NCI-H1436 (cell line): ENCODE results near the gene HSF5.
"Not testable (repeated sequence)": the region's sequence is repeated elsewhere in the genome, so short reads cannot be mapped to it uniquely, and the experiment has no call there.

Source experiments
- DNase-seq: peaks from one replicate; lab custom pipeline; 2025; lab: John Stamatoyannopoulos, UW

HSF5 gene

DNA sequence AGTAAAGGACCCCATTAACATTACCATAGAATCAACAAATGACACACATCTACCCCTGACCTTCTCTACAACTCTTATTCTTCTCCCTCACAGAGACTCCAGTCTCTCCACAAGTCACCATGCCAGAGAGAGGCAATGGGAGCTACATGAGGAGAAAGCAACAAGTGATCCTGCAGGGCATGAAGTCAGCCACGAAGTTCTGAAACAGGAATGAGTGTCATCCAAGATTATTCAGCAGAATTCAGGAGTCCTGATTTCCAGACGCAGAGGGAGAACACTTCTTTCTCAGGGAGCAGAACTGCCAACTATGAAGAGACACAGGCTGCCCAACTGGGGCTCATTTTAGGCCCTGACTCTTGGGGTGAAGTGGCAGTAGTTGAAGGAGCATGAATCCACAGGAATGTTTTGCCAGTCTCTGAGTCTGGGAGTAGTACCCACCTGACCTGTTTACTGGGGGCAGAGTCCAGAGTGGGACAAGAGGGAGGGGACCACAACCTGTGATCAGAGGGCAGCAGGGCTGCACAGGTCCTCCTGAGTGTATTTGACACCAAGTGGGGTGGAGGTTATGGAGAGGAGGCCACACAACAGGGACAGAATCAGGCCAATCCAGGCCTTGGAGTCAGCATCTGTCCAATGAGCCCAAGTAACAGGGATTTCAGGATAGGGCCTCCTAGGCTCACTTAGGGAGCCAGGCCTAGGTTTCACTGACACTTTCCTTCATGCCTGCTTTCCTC, 28.6 kb upstream of the HSF5 start:
- DNase-seq: no peak

DNA sequence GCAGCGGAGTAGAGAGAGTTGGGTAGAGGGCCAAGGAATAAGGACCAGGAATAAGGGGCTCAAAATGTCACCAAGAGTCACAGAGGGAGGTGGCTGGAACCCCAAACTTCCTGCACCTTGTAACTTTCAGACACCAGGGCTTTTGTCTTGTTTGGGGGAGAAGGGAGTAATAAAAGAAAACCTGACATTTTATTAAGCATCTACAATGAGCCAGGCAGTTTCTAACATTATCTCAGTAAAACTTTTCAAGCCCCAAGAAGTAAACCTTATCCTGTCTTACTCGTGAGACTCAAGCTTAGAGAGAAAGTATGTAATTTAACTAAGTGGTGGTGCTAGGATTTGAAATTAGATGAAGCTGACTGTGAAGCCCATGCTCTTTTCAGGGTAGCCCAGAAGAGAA, 27.1 kb upstream of the HSF5 start:
- DNase-seq: no peak

DNA sequence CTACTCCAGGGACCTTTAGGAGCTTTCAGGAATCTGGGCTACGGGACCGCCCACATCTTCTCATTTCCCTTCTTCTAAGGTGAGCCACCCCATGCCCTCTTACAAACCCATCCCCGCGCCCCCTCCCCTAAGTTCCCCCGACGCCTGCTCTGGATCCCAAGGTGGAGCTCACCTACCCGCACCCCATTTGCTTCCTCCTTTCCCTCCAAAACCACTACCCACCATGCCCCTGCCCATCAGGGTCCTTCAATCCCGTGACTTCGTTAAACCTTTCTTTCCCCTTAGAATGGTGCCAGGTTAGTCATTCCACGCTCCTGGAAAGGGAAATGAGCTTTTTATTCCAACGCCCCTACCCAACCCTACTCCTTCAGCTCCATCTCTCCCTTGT, 26.6 kb upstream of the HSF5 start:
- DNase-seq: no peak

DNA sequence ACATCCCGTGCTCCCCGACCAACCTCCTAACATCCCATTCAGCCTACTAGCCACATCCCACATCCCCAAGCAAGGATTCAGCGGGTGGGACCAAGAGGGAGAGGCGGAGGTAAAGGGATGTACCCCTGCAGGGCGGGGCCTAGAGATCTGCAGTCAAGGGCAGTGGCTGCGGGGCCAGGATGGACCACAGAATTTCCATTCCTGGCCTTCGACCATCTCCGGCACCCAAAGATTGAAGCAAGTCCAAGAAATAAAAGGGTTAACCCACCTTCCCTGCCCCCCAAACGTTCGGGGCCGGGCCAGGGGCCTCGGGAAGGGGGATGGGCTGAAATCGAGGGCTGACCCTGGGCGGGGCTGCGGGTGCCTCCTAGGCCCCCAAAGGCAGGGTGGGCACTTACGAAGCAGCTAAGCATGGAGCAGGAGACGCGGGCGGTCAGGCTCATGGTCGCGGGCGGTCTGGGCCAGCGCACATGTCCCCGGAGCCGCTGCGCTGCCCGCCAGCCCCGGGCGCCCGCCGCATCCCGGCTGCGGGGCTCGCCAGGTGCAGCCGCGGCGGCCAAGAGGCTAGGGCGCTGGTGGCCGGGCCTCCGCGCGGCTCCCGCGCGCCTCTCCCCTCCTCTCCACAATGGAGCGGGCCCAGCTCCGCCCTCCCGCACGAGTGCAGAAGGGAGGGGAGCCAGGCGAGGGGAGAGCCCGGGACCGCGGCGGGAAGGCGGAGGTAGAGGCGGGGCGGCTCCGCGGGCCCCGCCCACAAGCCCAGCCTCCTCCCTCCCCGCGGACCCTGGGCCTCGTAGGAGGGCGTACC, 26.0 kb upstream of the HSF5 start, which contains the start of gene MTMR4:
TSS of gene MTMR4 (minus strand) at position 674 of the 805 bp plus-strand sequence. CDS start at position 443, 231 bp downstream.
- peak; percentile 94 for DNase-seq

DNA sequence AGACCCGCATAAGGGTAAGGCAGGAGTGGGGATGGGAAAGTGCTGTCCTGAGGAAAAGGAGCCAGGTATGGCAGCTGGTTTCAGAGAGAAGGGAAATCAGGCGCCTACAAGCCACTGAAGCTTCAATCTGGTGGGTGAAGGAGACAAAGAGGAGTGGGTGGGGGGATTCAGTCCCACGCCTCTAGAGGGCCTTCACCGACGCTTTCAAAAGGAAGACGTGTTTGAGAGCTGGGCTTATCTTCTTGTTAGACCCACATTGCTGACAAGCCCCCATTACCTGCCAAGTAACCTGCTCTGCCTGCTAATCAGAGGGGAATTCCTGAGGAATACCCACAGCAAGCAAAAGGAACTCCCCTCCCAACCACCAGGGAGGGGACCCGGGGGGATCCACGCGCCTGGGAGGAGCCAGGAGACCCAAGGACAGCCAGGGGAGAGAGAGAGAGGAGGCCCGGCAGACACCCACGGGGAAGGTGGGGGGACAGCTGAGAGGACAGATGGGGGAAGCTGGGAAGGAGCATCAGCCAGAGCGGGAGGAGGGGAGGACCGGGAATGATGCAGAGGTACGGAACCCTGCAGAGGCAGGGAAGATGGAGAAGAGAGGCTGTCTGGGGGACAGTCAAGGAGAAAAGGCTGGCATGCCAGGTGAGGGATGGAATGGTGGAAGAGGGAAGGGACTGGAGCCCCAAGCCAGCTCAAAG, 25.2 kb upstream of the HSF5 start:
- DNase-seq: no peak

DNA sequence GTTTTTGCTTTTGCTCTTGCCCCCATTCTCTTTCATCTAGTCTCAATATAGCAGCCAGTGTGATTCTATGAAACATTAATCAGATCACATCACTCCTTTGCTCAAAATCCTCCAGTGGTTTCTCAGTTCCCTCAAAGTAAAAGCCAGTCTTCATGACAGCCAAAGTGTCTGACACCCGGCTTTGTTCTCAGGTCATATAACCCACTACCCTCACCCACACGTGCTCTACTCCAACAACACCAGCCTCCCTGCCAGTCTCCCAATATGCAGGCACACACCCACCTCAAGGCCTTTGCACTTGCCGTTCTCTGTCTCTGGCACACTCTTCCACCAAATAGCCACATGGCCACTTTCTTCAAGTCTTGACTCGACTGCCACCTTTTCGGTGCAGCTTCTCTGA, 21.9 kb upstream of the HSF5 start:
- DNase-seq: no peak

DNA sequence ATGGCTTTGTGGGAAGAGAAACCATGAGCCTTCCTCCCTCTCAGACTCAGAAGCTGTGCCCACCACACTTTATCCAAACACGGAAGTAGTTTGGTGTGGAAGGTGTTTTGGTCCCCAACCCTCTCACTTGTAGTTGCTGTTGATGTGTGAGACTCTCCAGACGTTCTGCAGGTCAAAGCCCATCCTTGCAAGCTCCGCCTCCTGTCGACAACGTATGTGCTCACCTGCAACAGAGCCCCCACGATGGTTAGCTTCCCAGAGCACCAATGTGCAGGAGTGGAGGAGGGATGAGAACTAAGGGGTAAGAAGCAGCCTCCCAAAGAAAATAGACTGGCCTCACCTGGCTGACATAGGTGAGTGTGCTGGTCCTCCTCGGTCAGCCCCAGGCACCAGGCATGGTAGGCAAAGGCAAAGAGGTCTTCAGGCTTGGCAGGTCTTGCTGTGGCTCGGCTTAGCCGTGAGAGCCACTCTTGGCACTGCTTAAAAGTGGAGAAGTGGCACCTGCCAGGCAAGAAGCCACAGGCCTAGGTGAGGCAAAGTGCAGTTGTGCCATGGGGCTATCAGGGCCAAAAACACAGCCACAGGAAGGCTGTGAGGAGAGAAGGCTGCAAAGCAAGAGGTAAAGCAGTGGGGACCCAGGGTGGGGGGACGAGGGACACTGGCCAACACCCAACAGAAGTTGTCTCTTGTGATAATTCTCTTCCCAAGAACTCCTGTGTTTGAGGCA, 20.3 kb upstream of the HSF5 start:
- DNase-seq: no peak

DNA sequence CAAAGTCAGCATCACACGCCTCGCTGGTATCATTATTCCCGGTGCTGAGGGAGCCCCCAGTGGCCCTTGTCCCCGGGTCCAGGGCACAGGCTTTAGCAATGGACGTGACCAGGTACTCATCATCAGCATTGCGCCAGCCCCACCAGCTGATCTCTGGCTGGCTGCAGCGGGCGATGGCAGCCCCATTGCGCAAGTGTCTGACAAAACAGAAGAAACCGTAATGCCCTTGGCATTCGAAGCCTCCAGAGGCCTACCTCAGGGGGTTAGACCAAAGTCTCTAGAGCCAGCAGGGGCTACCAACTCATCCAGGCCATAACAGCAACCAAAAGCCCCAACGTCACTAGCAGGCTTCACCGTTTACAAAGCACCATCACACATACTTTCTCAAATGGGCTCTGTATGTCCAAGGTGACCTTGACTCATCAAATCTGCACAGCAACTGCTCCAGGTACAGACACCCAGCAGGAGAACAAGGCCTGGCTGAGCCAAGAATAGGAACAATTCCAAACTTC, 19.0 kb upstream of the HSF5 start:
- DNase-seq: no peak

DNA sequence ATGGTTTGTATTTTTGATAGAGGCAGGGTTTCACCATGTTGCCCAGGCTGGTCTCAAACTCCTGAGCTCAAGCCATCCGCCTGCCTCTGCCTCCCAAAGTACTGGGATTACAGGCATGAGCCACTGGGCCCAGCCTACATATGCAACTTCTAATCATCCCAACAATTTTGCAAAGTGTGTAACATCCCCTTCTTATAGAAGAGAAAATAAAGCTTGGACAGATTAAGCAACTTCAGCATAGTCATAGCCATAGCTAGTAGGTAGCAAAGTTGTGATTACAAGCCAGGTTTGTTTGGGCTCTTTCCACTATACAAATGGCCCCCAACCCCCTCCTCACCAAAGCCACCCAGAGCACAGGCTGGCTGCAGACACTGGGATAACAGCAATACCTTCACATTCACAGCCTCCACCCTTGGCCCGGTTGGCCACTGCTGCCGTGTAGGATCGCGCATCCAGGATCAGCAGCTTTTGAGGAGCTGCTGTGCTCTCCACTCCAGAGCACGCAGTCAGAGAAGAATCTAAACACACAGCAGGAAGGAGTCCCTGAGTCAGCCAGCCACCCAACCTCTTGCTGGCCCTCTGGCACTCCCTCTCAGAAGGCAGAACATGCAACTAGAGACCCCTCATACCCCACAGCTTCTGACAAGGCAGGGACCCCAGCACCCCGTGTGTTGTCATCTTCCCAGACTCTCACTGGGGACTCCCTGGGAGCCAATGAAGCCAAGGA, 18.3 kb upstream of the HSF5 start:
- DNase-seq: no peak

DNA sequence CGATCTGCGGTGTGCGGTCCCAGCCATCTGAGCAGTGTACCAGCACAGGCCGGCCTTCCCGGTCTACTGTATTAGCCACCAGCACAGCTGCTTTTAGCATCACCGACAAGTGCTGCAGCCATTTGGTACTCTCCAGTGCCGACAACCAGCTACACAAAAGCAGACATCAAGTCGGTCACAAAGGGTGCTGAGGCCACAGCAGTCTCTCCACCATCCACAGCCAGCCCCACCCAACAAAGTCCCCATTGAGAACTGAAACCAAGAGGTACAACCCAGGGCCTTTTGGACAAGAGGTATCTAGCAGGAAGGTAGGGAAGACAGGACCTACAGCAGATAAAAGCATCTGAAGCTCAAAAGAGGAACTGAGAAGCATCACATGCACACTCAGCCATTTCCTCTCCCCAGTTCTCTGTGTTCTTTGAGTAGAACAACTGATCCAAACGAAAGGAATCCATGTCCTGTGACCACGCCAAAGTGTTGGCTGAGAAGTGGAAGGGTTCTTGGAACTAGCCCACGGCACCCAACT, 16.7 kb upstream of the HSF5 start:
- DNase-seq: no peak

DNA sequence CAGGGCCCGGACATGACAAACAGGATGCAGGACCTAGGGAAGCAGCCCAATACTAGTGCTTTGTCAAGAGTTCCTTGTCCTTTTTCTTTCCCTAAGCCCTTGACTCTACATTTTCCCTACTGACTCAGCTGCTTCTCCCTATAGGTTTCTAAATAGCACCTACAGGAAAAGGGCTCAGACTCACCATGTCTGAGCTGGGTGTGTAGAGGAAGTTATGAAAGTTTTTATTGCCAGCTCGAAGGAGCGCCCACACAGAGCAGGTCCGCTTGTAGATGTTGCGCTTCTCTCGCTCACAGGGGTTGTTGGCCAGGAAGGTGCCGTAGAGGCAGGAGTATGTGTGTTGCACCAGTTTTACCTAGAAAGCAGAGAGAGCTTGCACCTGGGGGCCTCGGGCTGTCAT, 15.7 kb upstream of the HSF5 start:
- no peak for DNase-seq

DNA sequence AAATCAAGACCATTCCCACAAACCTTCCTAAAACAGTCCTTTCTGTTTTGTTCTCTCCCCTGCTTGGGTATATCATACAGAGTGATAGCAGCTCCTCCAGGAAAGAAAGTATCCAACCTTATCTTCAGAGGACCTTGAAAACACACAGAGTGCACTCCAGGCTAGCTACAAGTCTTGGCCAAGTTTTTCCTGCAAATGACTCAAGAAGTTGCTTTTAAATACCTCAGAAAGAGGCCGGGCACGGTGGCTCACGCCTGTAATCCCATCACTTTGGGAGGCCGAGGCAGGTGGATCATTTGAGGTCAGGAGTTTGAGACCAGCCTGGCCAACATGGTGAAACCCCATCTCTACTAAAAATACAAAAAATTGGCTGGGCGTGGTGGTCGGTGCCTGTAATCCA, 14.9 kb upstream of the HSF5 start:
- DNase-seq: not testable (repeated sequence)

DNA sequence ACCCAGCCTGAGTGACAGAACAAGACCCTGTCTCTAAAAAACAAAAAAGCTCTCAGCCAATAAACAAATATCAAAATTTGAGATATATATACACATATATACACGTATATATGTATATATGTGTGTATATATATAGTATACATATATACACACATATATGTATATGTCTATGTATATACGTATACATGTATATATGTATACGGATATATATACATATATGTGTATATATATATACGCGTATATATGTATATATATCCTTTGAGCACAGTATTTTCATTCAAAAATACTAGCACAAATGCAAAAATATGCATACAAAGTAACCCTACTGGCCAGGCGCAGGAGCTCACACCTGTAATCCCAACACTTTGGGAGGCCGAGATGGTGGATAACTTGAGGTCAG, 13.2 kb upstream of the HSF5 start:
- DNase-seq: no peak

DNA sequence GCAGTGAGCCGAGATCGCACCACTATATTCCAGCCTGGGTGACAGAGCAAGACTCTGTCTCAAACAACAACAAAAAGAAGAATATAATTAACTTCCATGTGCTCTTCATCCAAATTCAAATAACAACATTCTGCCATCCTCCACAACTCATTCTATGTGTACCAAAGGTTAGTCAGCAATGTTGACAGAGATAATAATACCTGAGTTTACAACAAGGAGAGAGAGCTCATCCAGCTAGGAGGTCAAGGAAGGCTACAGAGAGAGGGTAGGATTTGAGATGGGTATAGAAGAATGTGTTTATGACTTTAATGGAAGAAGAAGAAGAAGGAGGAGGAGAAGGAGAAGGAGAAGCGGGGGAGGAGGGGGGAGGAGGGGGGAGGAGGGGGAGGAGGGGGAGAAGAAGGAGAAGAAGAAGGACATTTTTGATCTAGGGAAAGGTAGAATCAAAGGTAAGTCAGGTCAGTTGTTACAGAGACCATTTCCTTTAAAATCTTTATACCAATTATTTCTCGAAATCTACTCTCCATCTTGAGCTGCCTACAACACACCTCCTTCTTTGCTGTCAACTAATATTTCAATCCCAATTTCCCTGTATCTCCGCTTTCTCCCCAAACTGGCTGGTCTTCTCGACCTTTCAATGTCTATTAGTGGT, 10.1 kb upstream of the HSF5 start:
- no peak for DNase-seq

DNA sequence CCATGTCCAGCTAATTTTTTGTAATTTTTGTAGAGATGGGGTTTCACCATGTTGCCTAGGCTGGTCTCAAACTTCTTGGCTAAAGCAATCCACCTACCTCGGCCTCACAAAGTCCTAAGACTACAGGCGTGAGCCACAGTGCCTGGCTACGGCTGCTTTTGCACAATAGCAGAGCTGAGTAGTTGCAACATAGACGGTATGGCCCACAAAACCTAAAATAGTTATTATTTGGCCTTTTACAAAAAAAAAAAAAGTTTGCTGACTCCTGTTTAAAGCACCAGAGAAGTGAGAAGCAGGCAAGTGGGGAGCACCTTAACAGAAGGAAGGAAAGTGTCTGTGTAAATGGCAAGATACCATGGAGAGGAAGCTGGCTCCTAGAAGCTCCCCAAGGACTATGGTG, 5.3 kb upstream of the HSF5 start:
- no peak for DNase-seq

DNA sequence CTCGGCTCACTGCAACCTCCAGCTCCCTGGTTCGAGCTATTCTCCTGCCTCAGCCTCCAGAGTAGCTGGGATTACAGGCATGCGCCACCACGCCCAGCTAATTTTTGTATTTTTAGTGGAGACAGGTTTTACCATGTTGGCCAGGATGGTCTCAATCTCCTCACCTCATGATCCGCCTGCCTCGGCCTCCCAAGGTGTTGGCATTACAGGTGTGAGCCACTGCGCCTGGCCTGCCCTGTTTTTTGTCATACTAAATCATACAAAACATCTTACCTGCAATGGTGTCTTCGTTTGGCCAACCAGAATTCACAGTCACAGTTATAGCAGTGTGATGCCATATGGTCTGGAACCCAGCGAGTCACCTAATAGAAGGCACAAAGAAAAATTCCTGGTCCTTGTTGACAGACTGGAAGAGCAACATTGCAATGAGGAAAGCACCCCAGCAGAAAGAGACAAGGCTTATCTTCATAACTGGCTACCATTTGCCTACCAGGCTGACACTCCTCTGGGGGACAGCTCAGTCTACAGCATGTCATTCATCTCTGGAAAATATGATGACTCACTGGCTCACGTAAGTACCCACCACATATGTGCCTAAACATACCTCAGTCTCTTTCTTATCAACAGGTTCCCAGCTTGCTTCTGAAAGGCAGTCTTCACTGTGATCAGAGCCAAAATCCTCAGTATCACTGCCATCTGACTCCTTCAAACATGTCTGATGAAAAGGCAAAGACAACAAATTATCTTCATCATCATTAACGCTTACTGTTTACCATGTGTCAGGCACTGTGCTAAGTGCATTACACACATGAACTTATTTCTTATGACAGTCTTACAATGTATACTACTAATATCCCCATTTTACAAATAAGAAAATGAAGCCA, 4.3 kb upstream of the HSF5 start:
- DNase-seq: no peak

DNA sequence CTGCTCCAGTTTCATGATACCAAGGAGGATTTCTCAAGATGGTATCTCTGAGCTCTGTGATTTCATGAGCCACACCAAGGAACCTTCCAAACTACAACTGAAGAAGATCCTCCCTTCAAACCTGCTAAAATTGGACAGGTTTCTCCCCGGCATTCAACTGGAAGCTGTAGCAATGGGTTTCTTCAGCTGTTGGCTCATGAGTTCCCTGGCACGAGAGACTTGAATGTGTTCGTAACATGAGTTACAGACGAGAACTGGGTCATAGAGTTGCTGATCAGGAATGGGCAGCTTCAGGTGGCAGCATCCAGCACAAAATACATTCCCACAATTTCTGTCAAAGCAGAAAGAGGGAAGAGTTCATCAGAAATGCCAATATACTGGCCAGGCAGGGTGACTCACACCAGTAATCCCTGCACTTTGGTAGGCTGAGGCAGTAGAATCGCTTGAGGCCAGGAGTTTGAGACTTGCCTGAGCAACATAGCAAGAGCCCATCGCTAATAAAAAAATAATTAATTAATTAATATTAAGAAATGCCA, 3.4 kb upstream of the HSF5 start:
- DNase-seq: no peak

DNA sequence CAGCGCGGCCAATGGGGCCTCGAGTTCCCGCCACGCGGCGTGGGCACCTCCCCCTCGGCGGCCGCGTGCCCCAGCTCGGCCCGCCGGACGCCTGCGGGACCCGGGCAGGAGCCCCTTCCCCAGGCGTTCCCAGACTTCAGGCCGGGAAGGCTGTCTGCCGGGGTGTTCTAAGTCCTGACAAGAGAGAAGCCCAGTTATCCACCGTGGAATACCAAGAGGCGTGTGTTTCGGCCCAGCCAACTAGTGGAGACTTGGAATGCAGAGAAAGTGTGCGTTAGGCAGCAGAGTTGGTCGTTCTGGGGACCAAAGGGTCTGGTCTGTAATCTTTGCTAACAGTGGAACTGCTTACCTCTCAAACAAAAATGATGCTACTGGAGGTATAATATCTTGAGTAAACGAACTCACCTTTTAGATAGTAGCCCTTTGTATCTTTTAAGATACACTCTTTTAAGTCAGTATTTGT, 251 bp upstream of the HSF5 start:
- no peak for DNase-seq

DNA sequence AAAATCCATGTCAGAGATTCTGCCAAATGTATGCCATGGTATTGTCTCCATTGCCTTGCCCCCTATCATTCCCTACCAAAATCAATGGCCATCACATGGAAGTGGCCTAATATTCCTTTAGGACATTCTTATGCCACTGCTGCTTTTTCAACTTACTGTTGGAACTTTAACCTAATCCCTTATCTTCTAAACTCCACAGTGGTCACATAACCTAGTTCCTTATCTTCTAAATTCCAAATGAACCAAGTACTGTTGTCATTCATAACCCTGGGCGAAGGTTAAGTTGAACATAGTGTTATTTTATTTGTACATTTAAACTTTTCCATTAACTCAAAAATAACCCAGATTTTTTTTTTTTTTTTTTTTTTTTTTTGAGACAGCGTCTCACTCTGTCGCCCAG, 3.6 kb downstream of the HSF5 start:
- no peak for DNase-seq
